NOMO-1 treated with DMSO at 0.1 percent for 48 hours (cell line): ENCODE results near the gene CCDC12.

Experiments used
- DNase-seq: peaks from one replicate; lab custom pipeline; 2025; ENCODE audit not compliant: unreplicated experiment; lab: John Stamatoyannopoulos, UW

CCDC12 gene

DNA sequence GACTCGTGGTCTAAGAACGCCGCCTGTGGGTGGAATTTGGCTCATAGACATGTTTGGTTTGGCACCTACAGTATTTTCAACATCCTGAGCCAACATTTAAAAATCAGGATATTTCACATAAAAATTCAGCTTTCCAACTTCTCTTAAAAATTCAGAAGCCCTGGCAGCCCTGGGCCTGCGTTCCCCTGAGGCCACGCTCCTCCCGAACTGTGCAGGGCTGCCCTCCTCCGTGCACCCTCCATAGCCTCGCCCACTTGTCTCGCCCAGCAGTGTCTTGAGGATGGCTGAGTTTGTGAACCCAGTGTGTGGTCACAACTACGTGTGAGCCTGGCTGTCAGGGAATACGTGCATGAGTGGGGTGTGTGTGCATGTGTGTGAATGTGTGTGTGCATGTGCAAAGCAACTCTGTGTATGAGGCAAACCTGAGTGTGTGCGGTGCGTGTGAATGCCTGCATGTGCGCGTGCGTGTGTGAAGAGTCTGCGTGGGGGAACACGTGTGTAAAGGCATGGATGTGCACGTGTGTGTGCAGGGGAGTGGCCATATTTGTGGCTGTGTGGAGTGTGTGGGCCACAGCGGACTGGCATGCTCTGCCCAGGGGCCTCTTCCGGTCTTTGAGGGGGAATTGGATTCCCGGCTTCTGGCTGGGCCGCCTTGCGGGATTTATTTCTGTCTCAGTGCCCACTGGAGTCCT, 68.1 kb downstream of the CCDC12 start:
- DNase-seq, result no peak

DNA sequence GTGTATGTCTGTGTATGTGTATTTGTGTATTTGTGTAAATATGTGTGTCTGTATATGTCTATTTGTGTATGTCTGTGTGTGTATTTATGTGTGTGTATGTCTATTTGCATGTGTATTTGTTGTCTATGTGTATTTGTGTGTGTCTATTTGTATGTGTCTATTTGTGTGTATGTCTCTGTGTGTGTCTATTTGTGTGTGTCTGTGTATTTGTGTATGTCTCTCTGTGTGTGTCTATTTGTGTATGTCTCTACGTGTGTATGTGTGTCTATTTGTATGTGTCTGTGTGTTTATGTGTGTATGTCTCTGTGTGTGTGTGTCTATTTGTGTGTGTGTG, 68.6 kb downstream of the CCDC12 start:
- no peak for DNase-seq

DNA sequence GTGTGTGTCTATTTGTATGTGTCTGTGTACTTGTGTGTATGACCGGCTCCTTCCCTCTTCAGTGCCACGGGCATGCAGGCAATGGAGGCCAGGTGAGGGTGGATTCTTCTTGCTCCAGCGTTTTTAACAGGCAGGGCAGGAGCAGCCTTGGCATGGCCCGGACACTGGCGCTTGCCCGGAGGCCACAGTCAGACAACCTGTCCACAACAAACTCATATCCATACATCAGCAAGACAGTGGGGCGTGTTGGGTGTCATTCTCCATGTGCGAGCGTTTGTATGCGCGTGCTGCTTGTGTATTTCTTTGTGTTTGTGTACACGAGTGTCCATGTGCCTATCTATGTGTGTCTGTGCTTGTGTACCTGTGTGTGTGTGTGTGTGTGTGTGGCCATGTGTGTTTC, 69.3 kb downstream of the CCDC12 start:
- DNase-seq, result no peak

DNA sequence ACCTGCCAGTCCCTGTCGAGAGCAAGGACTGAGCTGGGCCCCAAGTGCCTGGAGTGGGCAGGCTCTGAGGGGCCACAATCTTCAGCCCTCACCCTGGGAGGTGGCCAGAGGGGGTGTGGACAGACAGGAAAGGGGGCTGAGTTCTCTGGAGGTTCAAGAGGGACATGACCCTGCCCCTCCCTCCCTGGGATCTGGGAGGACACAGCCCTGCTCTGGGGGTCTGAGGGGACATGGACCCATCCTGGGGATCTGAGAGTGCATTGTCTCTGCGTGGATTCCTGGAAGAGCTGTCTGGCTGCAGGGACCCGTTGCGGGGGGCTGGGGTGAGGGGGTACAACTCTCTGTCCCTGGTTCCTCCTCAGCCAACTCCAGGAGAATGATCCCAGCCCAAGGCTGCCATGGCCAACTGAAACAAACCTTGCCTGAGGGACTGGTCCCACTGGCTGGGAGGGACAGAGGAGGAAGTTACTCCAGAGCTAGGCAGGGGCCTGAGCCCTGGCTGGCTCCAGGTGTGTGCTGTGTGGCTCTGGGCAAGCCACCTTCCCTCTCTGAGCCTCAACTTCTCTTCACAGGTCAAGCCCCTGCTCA, 70.0 kb downstream of the CCDC12 start:
- no peak for DNase-seq

DNA sequence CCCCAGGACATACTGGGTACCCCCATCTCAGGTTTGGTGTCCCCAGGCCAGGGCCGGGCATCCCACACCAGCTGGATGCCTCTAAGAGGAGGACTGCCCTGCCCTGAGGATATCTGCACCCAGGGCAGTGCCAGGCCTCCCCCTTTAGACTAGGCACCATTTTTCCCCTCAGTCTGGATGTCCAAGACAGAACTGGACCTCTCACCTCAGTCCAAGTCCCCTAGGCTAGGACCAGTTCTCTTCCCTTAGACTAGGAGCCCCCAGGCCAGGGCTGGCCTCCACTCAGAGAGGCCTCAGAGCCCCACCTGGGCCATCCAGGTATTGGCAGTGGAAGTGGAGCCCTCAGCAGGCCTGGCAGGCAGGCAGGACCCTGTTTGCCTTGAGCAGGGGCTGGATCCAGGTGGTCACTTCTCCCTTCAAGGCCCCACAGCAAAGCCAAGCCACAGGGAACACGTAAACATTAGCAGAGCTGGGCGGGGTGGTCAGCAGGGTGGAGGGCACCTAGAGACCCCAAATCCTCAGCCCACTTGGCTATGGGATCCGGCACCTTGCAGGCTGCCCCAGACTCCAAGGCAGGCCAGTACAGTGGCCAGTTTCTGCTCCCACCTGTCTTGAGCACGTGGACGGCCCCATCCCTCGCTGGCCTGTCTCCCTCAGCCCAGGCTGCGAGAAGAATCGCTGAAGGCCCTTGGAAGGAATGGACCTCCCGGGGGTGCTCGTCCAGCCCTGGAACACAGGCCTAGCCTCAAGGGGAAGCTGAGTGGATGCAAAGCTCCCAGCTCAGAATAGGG, 70.7 kb downstream of the CCDC12 start:
- no peak for DNase-seq

DNA sequence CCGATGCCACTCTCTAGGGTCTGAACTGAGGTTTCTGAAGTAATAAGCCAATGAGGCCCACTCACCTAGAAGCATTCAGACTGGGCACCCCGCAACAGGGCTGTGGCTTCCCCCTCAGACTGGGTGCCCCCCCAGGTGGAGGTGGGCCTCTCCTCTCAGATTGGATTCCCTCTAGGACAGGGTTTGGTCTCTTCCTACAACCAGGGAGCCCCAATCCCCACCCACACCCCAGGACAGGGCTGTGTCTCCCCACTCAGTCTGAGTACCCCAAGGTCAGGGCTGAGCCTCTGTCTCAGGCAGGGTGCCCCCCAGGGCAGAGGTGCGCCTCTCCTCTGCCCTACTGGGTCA, 71.4 kb downstream of the CCDC12 start:
- DNase-seq, result no peak

DNA sequence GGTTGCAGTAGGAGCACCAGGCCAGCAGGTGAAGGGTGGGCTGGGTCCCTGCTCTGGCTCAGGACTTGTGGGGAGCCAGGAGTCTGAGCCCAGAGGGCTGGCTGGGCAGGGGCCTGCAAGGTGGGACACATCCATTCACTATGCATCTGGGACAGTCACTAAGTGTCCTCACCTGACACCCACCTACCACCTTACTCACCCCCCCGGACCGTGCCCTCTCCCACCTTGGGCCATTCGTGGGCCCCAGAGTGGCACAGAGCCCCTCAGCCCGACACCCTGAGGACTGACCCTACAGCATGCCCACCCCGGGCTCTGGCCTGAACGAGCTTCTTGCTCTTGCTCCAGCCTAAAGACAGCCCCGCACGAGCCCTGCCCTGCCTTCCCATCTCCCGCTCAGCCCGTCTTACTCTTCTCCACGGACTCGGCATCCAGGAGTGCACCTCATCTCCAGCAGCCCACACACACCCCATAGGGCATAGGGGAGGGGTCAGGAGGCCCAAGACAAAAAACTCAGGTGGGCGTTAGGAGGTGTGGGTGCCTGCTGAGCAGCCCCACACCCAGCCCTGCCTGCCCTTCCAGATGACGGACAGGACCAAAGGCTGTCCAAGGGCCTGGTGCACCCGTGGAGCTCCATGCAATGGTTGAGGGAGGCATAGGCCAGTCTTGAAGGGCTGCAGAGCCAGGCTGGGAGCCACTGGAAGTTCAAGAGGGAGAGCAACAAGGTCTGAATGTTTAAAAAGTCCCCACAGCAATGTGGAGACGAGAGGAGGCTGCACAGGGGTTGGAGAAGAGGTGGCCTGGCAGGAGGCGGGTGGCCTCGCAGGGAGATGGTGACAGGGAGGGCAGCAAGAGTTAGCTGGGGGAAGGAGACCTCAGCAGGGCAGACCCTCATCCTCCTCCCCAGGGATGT, 72.0 kb downstream of the CCDC12 start:
- no peak for DNase-seq

DNA sequence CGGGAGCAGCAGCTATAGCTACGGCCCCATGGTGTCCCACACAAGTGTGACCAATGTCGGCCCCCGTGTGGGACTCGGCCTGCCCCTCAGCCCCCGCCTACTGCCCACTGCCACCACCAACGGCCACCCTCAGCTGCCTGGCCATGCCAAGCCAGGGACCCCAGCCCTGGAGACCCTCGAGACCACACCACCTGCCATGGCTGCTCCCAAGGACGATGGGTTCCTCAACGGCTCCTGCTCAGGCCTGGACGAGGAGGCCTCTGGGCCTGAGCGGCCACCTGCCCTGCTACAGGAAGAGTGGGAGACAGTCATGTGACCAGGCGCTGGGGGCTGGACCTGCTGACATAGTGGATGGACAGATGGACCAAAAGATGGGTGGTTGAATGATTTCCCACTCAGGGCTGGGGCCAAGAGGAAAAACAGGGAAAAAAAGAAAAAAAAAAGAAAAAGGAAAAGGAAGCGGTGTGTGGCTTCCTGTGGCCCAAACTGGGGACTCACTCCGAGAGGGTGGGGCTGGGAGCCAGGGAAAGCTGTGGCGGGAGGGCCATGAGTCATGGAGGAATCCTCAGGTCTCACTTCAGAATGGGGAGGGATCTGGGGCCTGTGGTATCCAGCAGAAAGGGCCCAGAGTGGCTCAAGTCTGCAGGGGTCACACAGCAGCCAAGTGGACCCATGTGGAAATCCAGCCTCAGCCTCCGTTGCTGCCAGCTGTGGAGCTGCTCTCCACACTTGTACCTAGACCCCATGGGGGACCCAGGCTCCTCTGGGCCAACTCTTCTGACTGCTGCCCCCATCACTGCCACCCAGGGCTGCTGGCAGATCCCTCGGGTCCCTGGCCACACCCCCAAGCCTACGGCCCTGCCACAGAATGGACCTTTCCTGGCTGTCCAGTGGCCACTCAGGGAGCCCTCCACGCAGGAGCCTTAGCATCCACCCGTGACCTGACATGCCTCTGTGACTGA, 72.9 kb downstream of the CCDC12 start:
- DNase-seq, result no peak

DNA sequence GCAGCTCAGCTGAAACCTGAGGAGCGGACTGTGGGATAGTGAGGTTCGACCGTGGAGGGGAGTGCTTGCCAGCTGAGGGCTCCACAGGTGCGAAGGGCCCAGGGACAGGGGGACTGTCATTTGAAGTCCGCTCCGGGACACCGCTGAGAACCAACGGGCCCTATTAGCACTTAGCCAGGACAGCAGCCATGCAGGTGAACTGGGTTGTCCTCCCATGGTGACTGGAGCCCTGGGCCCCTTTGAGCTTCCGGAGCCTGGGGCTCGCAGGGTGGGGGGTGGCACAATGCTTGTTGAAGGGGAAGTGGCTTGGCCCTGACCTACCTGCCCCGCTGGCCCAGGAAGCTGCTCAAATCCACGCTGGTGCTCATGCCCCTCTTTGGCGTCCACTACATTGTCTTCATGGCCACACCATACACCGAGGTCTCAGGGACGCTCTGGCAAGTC, 74.3 kb downstream of the CCDC12 start:
- DNase-seq, result no peak

- DNase-seq, result no peak
Observed at GRCh38 chr3:46901591-46902187, 74.9 kb downstream of the CCDC12 start.

DNA sequence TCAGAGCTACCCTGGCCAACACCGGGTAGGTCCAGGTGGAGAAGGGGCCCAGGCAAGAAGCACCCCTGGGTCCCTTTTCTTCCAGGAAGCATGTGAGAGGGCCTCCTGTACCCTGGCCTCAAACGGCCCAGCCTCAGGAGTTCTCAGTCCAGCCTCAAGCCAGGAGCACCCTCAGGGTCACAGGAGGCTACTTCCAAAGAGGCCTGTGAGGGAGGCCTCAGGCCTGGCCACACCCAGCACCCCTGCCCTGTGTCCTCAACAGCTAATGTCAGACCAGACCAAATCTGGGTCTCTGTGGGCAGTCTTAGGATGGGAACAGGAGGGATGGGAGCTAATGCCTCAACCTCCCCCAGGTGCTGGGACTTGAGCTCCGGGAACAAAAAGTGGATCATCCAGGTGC, 75.5 kb downstream of the CCDC12 start:
- no peak for DNase-seq

DNA sequence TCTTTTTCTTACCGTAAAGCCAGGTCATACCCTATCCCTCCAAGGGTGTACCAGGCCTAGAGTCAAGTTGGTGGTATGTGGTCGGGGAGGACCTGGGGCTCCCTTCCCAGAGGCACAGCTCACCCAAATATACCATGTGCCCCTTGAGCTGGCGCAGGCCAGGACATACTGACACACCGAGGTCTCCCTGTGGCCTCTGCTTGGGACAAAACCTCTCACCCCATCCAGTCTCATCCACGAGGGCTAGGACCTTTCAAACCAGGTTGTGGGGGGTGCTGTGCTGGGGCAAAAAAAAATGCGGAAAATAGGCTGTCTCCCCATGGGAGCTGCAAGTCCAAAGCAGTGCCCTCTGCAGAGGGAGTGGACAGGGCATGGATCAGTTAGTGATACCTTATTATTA, 76.2 kb downstream of the CCDC12 start:
- DNase-seq, result no peak

GRCh38 chr3:46900007-46900292, 76.6 kb downstream of the CCDC12 start:
- DNase-seq, result no peak

- no peak for DNase-seq
Observed at GRCh38 chr3:46899151-46900006, 77.2 kb downstream of the CCDC12 start.

DNA sequence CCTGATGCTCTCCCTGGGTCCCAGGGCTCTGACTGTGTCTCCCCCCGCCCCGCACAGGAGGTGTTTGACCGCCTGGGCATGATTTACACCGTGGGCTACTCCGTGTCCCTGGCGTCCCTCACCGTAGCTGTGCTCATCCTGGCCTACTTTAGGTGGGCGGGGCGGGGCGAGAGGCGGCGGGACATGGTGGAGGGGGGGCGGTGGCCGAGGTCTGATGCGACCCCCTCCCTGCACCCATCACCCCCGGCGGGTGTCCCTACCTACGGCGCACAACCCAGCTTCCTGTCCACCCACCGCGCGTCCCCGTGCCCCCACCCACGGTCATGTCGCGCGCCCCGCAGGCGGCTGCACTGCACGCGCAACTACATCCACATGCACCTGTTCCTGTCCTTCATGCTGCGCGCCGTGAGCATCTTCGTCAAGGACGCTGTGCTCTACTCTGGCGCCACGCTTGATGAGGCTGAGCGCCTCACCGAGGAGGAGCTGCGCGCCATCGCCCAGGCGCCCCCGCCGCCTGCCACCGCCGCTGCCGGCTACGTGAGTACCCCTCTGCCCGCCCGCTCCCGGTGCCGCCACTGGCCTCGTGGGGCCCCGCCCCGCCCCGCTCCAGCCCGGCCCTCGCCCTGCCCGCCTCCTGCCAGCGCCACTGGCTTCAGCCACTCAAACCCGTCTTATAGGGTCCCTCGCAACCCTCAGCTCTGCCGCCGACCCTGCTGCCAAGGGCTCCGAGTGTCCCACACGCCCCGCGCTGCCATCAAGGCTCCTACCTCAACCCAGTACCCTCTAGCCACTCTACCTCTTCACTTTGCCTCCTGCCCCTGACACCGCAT, 78.0 kb downstream of the CCDC12 start:
- DNase-seq, result no peak

- DNase-seq, result no peak
Observed at GRCh38 chr3:46897829-46898320, 78.7 kb downstream of the CCDC12 start.

DNA sequence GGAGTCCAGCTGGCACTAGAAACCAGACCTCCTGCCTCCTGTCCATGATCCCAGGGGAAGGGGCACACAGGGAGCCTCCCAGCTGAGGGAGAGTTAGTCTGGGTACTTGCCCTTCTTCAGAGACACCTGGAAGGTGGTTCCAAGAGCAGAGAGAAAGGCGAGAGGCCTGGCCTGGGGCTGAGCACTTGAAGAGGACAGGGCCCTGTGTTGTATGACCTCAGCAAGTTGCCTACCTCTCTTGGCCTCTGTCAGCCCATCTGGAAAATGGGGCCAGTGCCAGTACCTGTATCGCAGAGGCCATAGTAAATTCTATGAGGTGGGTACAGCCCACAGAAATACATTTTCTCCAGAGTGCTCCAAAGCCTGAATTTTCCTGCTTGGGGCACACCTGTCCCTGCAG, 79.5 kb downstream of the CCDC12 start:
- no peak for DNase-seq

- DNase-seq, result no peak
Observed at GRCh38 chr3:46896386-46896785, 80.2 kb downstream of the CCDC12 start.
